ENCODE data around the gene ING4. TPM values are rescaled to one million over a fixed set of nuclear protein-coding genes. Genes with fewer than 3 reads are reported as not detected.
A peak's percentile ranks its signal among the peaks of the same experiment; 100 is the strongest.

Gene ING4
- 36.5 and 41.3 TPM in 2 replicates for polyA plus RNA-seq (2011; rRNA removed)
- 12.5 and 15.3 TPM in 2 replicates for polyA plus RNA-seq (2012; cell fraction: cytosol; rRNA removed)
- 25.8 and 45.8 TPM in 2 replicates for polyA plus RNA-seq (2012; cell fraction: nucleus; rRNA removed)
- 15.3 to 19.5 TPM (median 18.8 TPM) in 3 replicates for polyA plus RNA-seq (2017; fragmentation: RNase III; extraction: RNeasy Plus Mini Kit Qiagen cat#74134 plus additional on column Dnase treatment)
- 11.0 and 14.1 TPM in 2 replicates for polyA minus RNA-seq (2011; rRNA and poly(A)+ RNA removed)

DNA sequence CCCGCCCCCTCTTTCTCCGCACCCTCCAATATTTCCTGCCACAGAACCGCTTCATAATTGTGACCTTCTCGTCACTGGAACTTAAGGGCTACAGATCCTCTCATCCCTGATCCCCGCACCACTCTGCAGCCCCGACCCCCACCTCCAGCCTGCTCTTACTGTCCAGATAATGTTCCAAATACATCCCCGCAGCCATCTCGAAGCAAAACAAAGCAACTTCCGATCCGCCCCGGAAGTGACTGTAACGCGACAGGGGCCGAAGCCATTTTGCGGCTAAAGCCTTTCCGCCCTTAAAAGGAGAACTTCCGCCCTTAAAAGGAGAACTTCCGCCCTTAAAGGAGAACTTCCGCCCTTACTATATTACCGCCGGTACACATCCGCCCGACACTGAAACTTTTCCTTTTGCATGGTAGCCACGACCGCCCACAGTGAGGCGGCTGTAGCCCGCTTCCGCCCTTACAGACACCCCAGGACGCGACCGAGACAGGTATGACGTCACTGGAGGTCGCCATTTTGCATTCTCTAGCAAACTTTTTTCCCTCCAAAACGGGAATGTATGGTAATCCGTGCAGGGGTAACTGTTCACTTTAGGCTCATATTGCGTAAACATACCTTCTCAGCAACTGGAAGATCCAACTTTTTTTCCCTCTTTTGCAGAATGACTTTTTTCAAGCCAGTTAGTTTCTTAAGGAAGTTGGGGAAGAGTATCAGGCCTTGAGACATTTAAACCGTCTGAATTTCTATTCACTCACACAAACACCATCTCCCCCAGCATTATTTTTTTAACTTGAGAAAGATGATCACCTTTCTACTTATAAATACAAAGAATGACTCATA is at the start of gene ING4:
Gene ING4, minus strand, starts transcription at position 214 of the 837 bp plus-strand sequence. Its CDS starts 18 bp downstream, at position 196.
- Histone ChIP-seq H3K9me3 (no peaks in the 10 kb centered on the region), H3K4me2 (peak within 1 kb of the TSS; percentile 85), H3K27ac (peak within 1 kb of the TSS; percentile 72 to 80), H3K4me3 (peak within 1 kb of the TSS; percentile 77), H3K4me1 (peaks cover 7% of the 10 kb centered on the region; the same call in 2 of the 3 replicates)
- peak; percentile 68 for FAIRE-seq
- ChIA-PET CTCF (interaction anchor here (0.7 to 1.2 kb wide), 6 partner anchors 21 to 166 kb away, joined by 3 to 5 read pairs (median 4); partner anchors contain the start of genes P3H3 and ZNF384), POLR2A (interaction anchor here (0.6 kb wide), 2 partner anchors 26 to 103 kb away, joined by 4 read pairs; partner anchors contain the start of genes PTMS and ZNF384)
- 2% methylated on average over 37 of the region's 37 CpGs for WGBS (ENCODE audit: missing lambda C conversion rate)
- DNase-seq (ENCODE audit: low read depth in 1 of 2, low spot score in 1 of 2), result peak; percentile 100
- ATAC-seq, result peak; percentile 98 to 99
- TF ChIP-seq NPAS2 (CRISPR knock-in tag; IDR thresholded peaks at IDR 0.05; ENCODE audit: borderline replicate concordance) (no peak), PHF8 (IDR thresholded peaks at IDR 0.05; ENCODE audit: borderline replicate concordance, low read depth) (0 out of 2 replicates have a peak, but pooled peaks have one; percentile 24), ATOH8 (CRISPR knock-in tag; IDR thresholded peaks at IDR 0.05; ENCODE audit: low read depth) (peak; percentile 83; the same call in 1 of the 2 replicates), CHD2 (IDR thresholded peaks at IDR 0.05; ENCODE audit: low read length, partially characterized antibody) (no peak), CEBPB (IDR thresholded peaks at IDR 0.05) (peak in 1 of 2 experiments; percentile 54; a peak in 1 of 4 replicates), FOXS1 (CRISPR knock-in tag; IDR thresholded peaks at IDR 0.05) (peak; percentile 76; the same call in 1 of the 2 replicates), ZC3H11A (IDR thresholded peaks at IDR 0.05) (no peak), MAZ (IDR thresholded peaks at IDR 0.05; ENCODE audit: borderline replicate concordance, low read depth, low read length) (no peak), USF2 (IDR thresholded peaks at IDR 0.05) (no peak), SREBF2 (IDR thresholded peaks at IDR 0.05) (no peak), NFE2L2 (conservative IDR thresholded peaks at IDR 0.05; ENCODE audit: low read length) (no peak), HOXA7 (CRISPR knock-in tag; IDR thresholded peaks at IDR 0.05) (0 out of 2 replicates have a peak, but pooled peaks have one; percentile 71), ESRRA (IDR thresholded peaks at IDR 0.05; ENCODE audit: borderline replicate concordance, low read length) (0 out of 2 replicates have a peak, but pooled peaks have one; percentile 30), EP300 (IDR thresholded peaks at IDR 0.05) (no peak), RARB (CRISPR knock-in tag; IDR thresholded peaks at IDR 0.05) (no peak; the same call in 1 of the 2 replicates), KDM1A (IDR thresholded peaks at IDR 0.05; ENCODE audit: low read depth) (no peak), BHLHE40 (IDR thresholded peaks at IDR 0.05; ENCODE audit: low read depth, low read length) (no peak), EHF (CRISPR knock-in tag; IDR thresholded peaks at IDR 0.05) (peak; percentile 88), HOXB13 (CRISPR knock-in tag; IDR thresholded peaks at IDR 0.05; ENCODE audit: low read depth) (peak; percentile 78), RNF2 (IDR thresholded peaks at IDR 0.05; ENCODE audit: borderline replicate concordance, low read depth) (no peak), POLR2AphosphoS2 (conservative IDR thresholded peaks at IDR 0.05; ENCODE audit: low read length) (no peak), GATA3 (IDR thresholded peaks at IDR 0.05; ENCODE audit: borderline replicate concordance) (no peak; the same call in 1 of the 2 replicates)
- TF ChIP-seq, protein P1, sequence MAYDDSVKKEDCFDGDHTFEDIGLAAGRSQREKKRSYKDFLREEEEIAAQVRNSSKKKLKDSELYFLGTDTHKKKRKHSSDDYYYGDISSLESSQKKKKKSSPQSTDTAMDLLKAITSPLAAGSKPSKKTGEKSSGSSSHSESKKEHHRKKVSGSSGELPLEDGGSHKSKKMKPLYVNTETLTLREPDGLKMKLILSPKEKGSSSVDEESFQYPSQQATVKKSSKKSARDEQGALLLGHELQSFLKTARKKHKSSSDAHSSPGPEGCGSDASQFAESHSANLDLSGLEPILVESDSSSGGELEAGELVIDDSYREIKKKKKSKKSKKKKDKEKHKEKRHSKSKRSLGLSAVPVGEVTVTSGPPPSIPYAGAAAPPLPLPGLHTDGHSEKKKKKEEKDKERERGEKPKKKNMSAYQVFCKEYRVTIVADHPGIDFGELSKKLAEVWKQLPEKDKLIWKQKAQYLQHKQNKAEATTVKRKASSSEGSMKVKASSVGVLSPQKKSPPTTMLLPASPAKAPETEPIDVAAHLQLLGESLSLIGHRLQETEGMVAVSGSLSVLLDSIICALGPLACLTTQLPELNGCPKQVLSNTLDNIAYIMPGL (CRISPR knock-in tag; IDR thresholded peaks at IDR 0.05; ENCODE audit: borderline replicate concordance), result peak; percentile 75; the same call in 1 of the 2 replicates
- TF ChIP-seq, protein P2, sequence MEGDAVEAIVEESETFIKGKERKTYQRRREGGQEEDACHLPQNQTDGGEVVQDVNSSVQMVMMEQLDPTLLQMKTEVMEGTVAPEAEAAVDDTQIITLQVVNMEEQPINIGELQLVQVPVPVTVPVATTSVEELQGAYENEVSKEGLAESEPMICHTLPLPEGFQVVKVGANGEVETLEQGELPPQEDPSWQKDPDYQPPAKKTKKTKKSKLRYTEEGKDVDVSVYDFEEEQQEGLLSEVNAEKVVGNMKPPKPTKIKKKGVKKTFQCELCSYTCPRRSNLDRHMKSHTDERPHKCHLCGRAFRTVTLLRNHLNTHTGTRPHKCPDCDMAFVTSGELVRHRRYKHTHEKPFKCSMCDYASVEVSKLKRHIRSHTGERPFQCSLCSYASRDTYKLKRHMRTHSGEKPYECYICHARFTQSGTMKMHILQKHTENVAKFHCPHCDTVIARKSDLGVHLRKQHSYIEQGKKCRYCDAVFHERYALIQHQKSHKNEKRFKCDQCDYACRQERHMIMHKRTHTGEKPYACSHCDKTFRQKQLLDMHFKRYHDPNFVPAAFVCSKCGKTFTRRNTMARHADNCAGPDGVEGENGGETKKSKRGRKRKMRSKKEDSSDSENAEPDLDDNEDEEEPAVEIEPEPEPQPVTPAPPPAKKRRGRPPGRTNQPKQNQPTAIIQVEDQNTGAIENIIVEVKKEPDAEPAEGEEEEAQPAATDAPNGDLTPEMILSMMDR (IDR thresholded peaks at IDR 0.05), result no peak
- TF ChIP-seq, protein P3, sequence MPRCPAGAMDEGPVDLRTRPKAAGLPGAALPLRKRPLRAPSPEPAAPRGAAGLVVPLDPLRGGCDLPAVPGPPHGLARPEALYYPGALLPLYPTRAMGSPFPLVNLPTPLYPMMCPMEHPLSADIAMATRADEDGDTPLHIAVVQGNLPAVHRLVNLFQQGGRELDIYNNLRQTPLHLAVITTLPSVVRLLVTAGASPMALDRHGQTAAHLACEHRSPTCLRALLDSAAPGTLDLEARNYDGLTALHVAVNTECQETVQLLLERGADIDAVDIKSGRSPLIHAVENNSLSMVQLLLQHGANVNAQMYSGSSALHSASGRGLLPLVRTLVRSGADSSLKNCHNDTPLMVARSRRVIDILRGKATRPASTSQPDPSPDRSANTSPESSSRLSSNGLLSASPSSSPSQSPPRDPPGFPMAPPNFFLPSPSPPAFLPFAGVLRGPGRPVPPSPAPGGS (IDR thresholded peaks at IDR 0.05), result no peak
- TF ChIP-seq, protein P4, sequence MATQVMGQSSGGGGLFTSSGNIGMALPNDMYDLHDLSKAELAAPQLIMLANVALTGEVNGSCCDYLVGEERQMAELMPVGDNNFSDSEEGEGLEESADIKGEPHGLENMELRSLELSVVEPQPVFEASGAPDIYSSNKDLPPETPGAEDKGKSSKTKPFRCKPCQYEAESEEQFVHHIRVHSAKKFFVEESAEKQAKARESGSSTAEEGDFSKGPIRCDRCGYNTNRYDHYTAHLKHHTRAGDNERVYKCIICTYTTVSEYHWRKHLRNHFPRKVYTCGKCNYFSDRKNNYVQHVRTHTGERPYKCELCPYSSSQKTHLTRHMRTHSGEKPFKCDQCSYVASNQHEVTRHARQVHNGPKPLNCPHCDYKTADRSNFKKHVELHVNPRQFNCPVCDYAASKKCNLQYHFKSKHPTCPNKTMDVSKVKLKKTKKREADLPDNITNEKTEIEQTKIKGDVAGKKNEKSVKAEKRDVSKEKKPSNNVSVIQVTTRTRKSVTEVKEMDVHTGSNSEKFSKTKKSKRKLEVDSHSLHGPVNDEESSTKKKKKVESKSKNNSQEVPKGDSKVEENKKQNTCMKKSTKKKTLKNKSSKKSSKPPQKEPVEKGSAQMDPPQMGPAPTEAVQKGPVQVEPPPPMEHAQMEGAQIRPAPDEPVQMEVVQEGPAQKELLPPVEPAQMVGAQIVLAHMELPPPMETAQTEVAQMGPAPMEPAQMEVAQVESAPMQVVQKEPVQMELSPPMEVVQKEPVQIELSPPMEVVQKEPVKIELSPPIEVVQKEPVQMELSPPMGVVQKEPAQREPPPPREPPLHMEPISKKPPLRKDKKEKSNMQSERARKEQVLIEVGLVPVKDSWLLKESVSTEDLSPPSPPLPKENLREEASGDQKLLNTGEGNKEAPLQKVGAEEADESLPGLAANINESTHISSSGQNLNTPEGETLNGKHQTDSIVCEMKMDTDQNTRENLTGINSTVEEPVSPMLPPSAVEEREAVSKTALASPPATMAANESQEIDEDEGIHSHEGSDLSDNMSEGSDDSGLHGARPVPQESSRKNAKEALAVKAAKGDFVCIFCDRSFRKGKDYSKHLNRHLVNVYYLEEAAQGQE (IDR thresholded peaks at IDR 0.05), result no peak

Measured in A549 (cell line).